HCT116 (cell line): Measurements from ENCODE around the gene DDX27. TPM values are rescaled to one million over a fixed set of nuclear protein-coding genes. Genes with fewer than 3 reads are reported as not detected.

Experiments
- ATAC-seq: fragments of 200-7000 bp; cut with Tn5 transposase; 2 replicates; pipeline ENCODE4 v1.9.1; 2020; ENCODE audit warnings: mild to moderate bottlenecking, moderate library complexity
- BruUV-seq: library from RNA; stranded (reverse); fragments of 400-500 nt; replicated peaks from 2 replicates; lab custom pipeline; 2021; lab: Mats Ljungman, UMichigan
- CTCF ChIA-PET: fragments of 300-600 bp; sonication (Branson Sonifier 250); formaldehyde crosslinking; loops from one replicate; lab custom pipeline; 2021; ENCODE audit warnings: antibody characterized with exemption; lab: Charles Lee
- POLR2A ChIA-PET: fragments of 300-600, 350-600 bp; sonication (Branson Sonifier 250); formaldehyde crosslinking; loops from one replicate; lab custom pipeline; 2021; ENCODE audit warnings: antibody characterized with exemption; lab: Charles Lee
- RAD21 ChIA-PET, 2 experiments: fragments of 300-600 bp; sonication (Branson Sonifier 250); formaldehyde crosslinking; loops; one replicate each; lab custom pipeline; 2023; ENCODE audit warnings: low total read pairs in 2 of 2; ENCODE audit not compliant: uncharacterized antibody in 2 of 2, unreplicated experiment in 2 of 2, low non-redundant PET in 1 of 2; lab: Charles Lee
- DNase-seq: peaks from one replicate; pipeline ENCODE4 v3.0.0-alpha.2; 2010; ENCODE audit warnings: low read depth, low spot score
- H2AFZ ChIP-seq: fragments of 200-600 bp; shearing (Covaris generic), sonication (generic); 2 replicates; pipeline ENCODE4 v1.6.1; 2017; ENCODE audit warnings: low read depth, mixed run types, mixed read lengths, antibody characterized with exemption, low read length; ENCODE audit not compliant: poor library complexity, severe bottlenecking
- H3K27ac ChIP-seq: 2 replicates; pipeline ENCODE4 v1.5.1; 2012; ENCODE audit warnings: low read depth, low read length
- H3K27me3 ChIP-seq: fragments of 200-600 bp; sonication (generic); 2 replicates; pipeline ENCODE4 v1.6.1; 2016; ENCODE audit warnings: mixed run types, low read length, mixed read lengths; ENCODE audit not compliant: insufficient read depth
- H3K36me3 ChIP-seq, 2 experiments: fragments of 200-500 bp in 1 of 2; fragments of 200-600 bp in 1 of 2; sonication (Bioruptor generic) in 1 of 2; sonication (generic) in 1 of 2; 2 replicates each; pipeline versions ENCODE4 v1.5.1 to v1.6.1; 2014 to 2016; ENCODE audit warnings: low read length in 2 of 2, inconsistent platforms in 1 of 2, mixed read lengths in 1 of 2, mixed run types in 1 of 2; ENCODE audit not compliant: insufficient read depth in 2 of 2, control insufficient read depth in 1 of 2
- H3K4me1 ChIP-seq, 2 experiments: fragments of 200-600 bp in 1 of 2; sonication (generic) in 1 of 2; 2 replicates each; pipeline versions ENCODE4 v1.5.1 to v1.6.1; 2012 to 2017; ENCODE audit warnings: low read length in 2 of 2, inconsistent platforms in 1 of 2, mild to moderate bottlenecking in 1 of 2, mixed read lengths in 1 of 2, mixed run types in 1 of 2, moderate library complexity in 1 of 2; ENCODE audit not compliant: insufficient read depth in 2 of 2, control insufficient read depth in 1 of 2
- H3K4me2 ChIP-seq: fragments of 200-600 bp; sonication (generic); 2 replicates; pipeline ENCODE4 v1.6.1; 2017; ENCODE audit warnings: mixed run types, low read length, mixed read lengths
- H3K4me3 ChIP-seq, 2 experiments: fragments of 200-600 bp in 1 of 2; sonication (generic) in 1 of 2; replicated peaks in 1 of 2; 2 replicates each; pipeline ENCODE4 v1.5.1; 2011 to 2016; ENCODE audit warnings: low read length in 2 of 2, control low read depth in 1 of 2, low read depth in 1 of 2, mild to moderate bottlenecking in 1 of 2, mixed read lengths in 1 of 2, mixed run types in 1 of 2
- H3K79me2 ChIP-seq: fragments of 200-600 bp; sonication (generic); 2 replicates; pipeline ENCODE4 v1.6.1; 2017; ENCODE audit warnings: mild to moderate bottlenecking, mixed run types, low read length, moderate library complexity, mixed read lengths; ENCODE audit not compliant: insufficient read depth
- H3K9ac ChIP-seq: fragments of 200-600 bp; sonication (generic); 2 replicates; pipeline ENCODE4 v1.6.1; 2016; ENCODE audit warnings: low read length, mixed read lengths
- H3K9me2 ChIP-seq: fragments of 200-600 bp; sonication (generic), shearing (Covaris generic); 2 replicates; pipeline ENCODE4 v1.6.1; 2017; ENCODE audit warnings: mixed run types, mild to moderate bottlenecking, moderate library complexity; ENCODE audit not compliant: insufficient read depth
- H3K9me3 ChIP-seq, 2 experiments: fragments of 200-500 bp in 1 of 2; fragments of 200-600 bp in 1 of 2; sonication (Bioruptor generic) in 1 of 2; sonication (generic) in 1 of 2; 2 replicates each; pipeline ENCODE4 v1.6.1; 2014 to 2017; ENCODE audit warnings: low read length in 2 of 2, mixed read lengths in 2 of 2, inconsistent platforms in 1 of 2, low read depth in 1 of 2, mild to moderate bottlenecking in 1 of 2, mixed run types in 1 of 2, moderate library complexity in 1 of 2; ENCODE audit not compliant: control insufficient read depth in 1 of 2, insufficient read depth in 1 of 2
- H4K20me1 ChIP-seq: fragments of 200-600 bp; sonication (generic), shearing (Covaris generic); 2 replicates; pipeline ENCODE4 v1.6.1; 2017; ENCODE audit warnings: mixed run types, mild to moderate bottlenecking, moderate library complexity; ENCODE audit not compliant: insufficient read depth
- CBX3 ChIP-seq: IDR thresholded peaks from 2 replicates; pipeline ENCODE4 v1.6.1; 2012; ENCODE audit warnings: low read depth
- CTCF ChIP-seq, 3 experiments: fragments of 200-600 bp in 1 of 3; sonication (generic) in 1 of 3; IDR thresholded peaks in 2 of 3; conservative IDR thresholded peaks in 1 of 3; 2 replicates each; pipeline ENCODE4 v1.5.1; 2012 to 2017; ENCODE audit warnings: low read depth in 2 of 3, low read length in 2 of 3, antibody characterized with exemption in 1 of 3, borderline replicate concordance in 1 of 3, control low read depth in 1 of 3, mild to moderate bottlenecking in 1 of 3, mixed read lengths in 1 of 3, mixed run types in 1 of 3, moderate library complexity in 1 of 3; ENCODE audit not compliant: insufficient read depth in 1 of 3
- EGR1 ChIP-seq: IDR thresholded peaks from 2 replicates; pipeline ENCODE4 v1.6.1; 2012; ENCODE audit warnings: low read depth
- EZH2 ChIP-seq: fragments of 200-600 bp; sonication (generic); IDR thresholded peaks from 2 replicates; pipeline ENCODE4 v1.6.1; 2017; ENCODE audit warnings: antibody characterized with exemption, mixed run types
- EZH2phosphoT487 ChIP-seq: fragments of 200-600 bp; IDR thresholded peaks from 2 replicates; pipeline ENCODE4 v1.6.1; 2018; ENCODE audit warnings: antibody characterized with exemption, borderline replicate concordance
- FOSL1 ChIP-seq: IDR thresholded peaks from 2 replicates; pipeline ENCODE4 v1.6.1; 2012; ENCODE audit warnings: low read depth
- JUND ChIP-seq: IDR thresholded peaks from 2 replicates; pipeline ENCODE4 v1.6.1; 2012
- MAX ChIP-seq: IDR thresholded peaks from 2 replicates; pipeline ENCODE4 v1.6.1; 2012
- POLR2A ChIP-seq: IDR thresholded peaks from 2 replicates; pipeline ENCODE4 v1.7.0; 2011; ENCODE audit warnings: borderline replicate concordance; ENCODE audit not compliant: insufficient read depth, insufficient read length; ENCODE audit errors: extremely low read depth
- POLR2AphosphoS5 ChIP-seq: IDR thresholded peaks from 2 replicates; pipeline ENCODE4 v1.6.1; 2011; ENCODE audit warnings: mild to moderate bottlenecking, low read depth, low read length, moderate library complexity
- RAD21 ChIP-seq: IDR thresholded peaks from 2 replicates; pipeline ENCODE4 v1.6.1; 2012; ENCODE audit warnings: low read depth, mild to moderate bottlenecking
- REST ChIP-seq: IDR thresholded peaks from 2 replicates; pipeline ENCODE4 v1.6.1; 2012; ENCODE audit warnings: low read depth
- SIN3A ChIP-seq: IDR thresholded peaks from 2 replicates; pipeline ENCODE4 v1.6.1; 2012; ENCODE audit warnings: low read depth
- SP1 ChIP-seq: IDR thresholded peaks from 2 replicates; pipeline ENCODE4 v1.6.1; 2012; ENCODE audit warnings: low read depth
- TCF7L2 ChIP-seq: IDR thresholded peaks from 2 replicates; pipeline ENCODE4 v1.7.0; 2011; ENCODE audit warnings: borderline replicate concordance, inconsistent platforms; ENCODE audit not compliant: insufficient read depth, insufficient read length; ENCODE audit errors: extremely low read depth
- ZFX ChIP-seq: fragments of 450-650 bp; IDR thresholded peaks from 2 replicates; pipeline ENCODE4 v1.6.1; 2017
- ZNF274 ChIP-seq: fragments of 200-500 bp; sonication (Bioruptor generic); IDR thresholded peaks from 2 replicates; pipeline ENCODE4 v1.6.1; 2014; ENCODE audit warnings: mild to moderate bottlenecking, low read depth, low read length, inconsistent platforms
- intact Hi-C: fragments of 100-400 bp; cut with micrococcal nuclease; formaldehyde crosslinking; loops from 2 replicates; pipeline ENCODE4 v1.10.0; 2022
- total RNA-seq: library from RNA; stranded (reverse); gene quantifications from one replicate; pipeline ENCODE4 v1.2.1, GENCODE V29; 2021; ENCODE audit not compliant: unreplicated experiment

The DDX27 gene
- total RNA-seq, 1 experiment from 2014 or later, result 32.1 TPM

GRCh38 chr20:49233226-49233625, 14.0 kb downstream of the DDX27 start:
- Histone ChIP-seq H3K4me3 (no peak overlapping the region), H3K4me2 (no peak overlapping the region), H3K27ac (no peak overlapping the region), H3K9me3 (no peaks in the 10 kb centered on the region), H3K4me1 (no peaks in the 10 kb centered on the region), H4K20me1 (no peaks in the 10 kb centered on the region), H3K36me3 (peaks cover 58 to 59% of the 10 kb centered on the region in 2 experiments), H3K9me2 (no peaks in the 10 kb centered on the region)
- ATAC-seq, result no peak
- DNase-seq, result no peak
- CTCF ChIA-PET, result no interaction called here
- no peak for TF ChIP-seq MAX
- no peak for TF ChIP-seq EZH2
- TF ChIP-seq JUND, result no peak
- TF ChIP-seq ZFX, result no peak
- TF ChIP-seq TCF7L2, result no peak
- no peak for TF ChIP-seq FOSL1
- no peak for TF ChIP-seq SP1
- TF ChIP-seq, all 23 proteins: peak for 0
- Histone ChIP-seq H3K9ac (no peak overlapping the region), H2AFZ (no peak overlapping the region), H3K27me3 (no peaks in the 10 kb centered on the region), H3K79me2 (0 out of 2 replicates have a peak, but pooled peaks cover 3% of the 10 kb centered on the region)
- POLR2A ChIA-PET, result no interaction called here
- RAD21 ChIA-PET, result interaction anchor here in 1 of 2 experiments (0.7 kb wide), 1 partner anchor 18 kb away, joined by 4 read pairs; no protein-coding TSS in a partner anchor
- no TSS peak for BruUV-seq
- intact Hi-C loops, result no loop called here

- ChIA-PET POLR2A (no interaction called here), CTCF (no interaction called here), RAD21 (no interaction called here)
- Histone ChIP-seq H3K9ac (no peak overlapping the region), H2AFZ (no peak overlapping the region), H3K36me3 (peaks cover 61 to 67% of the 10 kb centered on the region in 2 experiments), H4K20me1 (no peaks in the 10 kb centered on the region), H3K27ac (no peak overlapping the region), H3K79me2 (no peaks in the 10 kb centered on the region), H3K9me2 (no peaks in the 10 kb centered on the region), H3K9me3 (no peaks in the 10 kb centered on the region), H3K4me3 (no peak overlapping the region), H3K4me2 (no peak overlapping the region), H3K4me1 (no peaks in the 10 kb centered on the region), H3K27me3 (no peaks in the 10 kb centered on the region)
- DNase-seq (no peak), ATAC-seq (no peak)
- no TSS peak for BruUV-seq
- intact Hi-C loops, result no loop called here
- TF ChIP-seq POLR2AphosphoS5, result no peak
- TF ChIP-seq CBX3, result no peak
- TF ChIP-seq TCF7L2, result no peak
- no peak for TF ChIP-seq EZH2
- no peak for TF ChIP-seq EGR1
- no peak for TF ChIP-seq REST
- no peak for TF ChIP-seq EZH2phosphoT487
- no peak for TF ChIP-seq POLR2A
- TF ChIP-seq CTCF (IDR thresholded peaks at IDR 0.05 in 2 of 3, conservative IDR thresholded peaks at IDR 0.05 in 1 of 3; ENCODE audit: borderline replicate concordance in 1 of 3, insufficient read depth in 1 of 3, low read depth in 2 of 3, low read length in 2 of 3), result no peak
- TF ChIP-seq SIN3A, result no peak
- no peak for TF ChIP-seq RAD21
- no peak for TF ChIP-seq ZFX
- TF ChIP-seq ZNF274, result no peak
Measured at GRCh38 chr20:49234831-49235230, 15.6 kb downstream of the DDX27 start.
